NCI-H187 (cell line): ENCODE measurements around the gene ZNF212.

ENCODE experiments used
- DNase-seq, 2 experiments: peaks; one replicate each; lab custom pipeline; 2025; lab: John Stamatoyannopoulos, UW

ZNF212 gene

DNA sequence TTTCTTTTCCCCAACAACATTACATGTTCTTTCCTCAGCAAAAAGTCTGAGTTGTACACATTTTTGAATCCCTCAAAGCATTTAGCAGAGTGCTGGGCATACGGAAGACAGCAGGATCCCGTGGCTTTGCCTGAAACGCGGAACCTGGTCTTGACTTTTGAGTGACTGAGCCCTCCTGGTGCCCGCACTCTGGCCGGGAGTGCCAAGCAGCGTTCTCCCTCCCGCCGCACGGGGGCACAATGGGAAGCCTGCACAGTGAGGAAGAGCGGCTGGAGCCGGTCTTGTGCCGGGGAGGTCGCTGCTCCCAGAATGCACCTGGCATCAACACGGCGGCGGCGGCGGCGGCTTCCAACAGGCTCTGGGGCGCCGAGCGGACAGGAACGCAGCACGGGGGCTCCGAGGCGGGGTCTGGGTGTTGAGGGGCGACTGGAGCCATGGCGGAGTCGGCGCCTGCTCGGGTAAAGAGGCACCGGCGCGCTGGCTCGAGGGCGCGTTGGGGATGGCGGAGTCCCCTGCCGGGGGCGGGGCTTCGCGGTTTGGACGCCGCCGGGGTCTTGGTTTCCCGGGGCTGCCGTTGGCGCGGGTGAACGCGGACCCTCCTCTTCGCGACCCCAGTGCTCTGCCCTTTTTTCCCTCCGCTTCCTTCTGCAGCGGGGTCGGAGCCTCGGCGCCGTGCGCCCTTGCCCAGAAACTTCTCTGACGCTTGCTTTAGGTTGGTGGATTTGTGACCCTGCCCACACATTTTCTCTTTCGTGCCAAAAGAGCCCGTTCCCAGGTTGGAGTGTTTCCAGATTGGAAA lies at the start of gene ZNF212:
ZNF212 (plus strand) TSS at position 307 of the 799 bp plus-strand sequence; CDS start at position 435, 128 bp downstream.
- DNase-seq, result peak; percentile 48 to 88

DNA sequence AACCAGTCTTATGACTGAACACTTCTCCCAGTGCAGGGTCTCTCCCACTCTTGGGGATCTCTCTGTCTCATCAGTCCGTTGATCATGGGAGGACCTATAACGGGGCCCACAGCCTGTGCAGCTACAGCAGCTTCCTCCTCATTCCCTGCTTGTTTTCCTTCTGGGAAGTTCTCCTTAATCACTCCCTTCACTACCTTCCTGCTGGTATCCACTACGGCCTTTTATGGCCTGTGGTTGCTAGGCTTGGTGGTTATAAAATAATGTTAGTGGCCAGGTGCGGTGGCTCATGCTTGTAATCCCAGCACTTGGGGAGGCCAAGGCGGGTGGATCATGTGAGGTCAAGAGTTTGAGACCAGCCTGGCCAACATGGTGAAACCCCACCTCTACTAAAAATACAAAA lies 47.6 kb upstream of the ZNF212 start:
- no peak for DNase-seq

GRCh38 chr7:149194799-149195179 lies 44.7 kb upstream of the ZNF212 start:
- DNase-seq, result no peak

GRCh38 chr7:149195180-149196150 lies 44.0 kb upstream of the ZNF212 start, which contains the start of gene ZNF282:
TSS of gene ZNF282 (plus strand) at chr7:149195546. CDS start at chr7:149195590, 44 bp downstream.
- DNase-seq, result peak; percentile 74 to 84

DNA sequence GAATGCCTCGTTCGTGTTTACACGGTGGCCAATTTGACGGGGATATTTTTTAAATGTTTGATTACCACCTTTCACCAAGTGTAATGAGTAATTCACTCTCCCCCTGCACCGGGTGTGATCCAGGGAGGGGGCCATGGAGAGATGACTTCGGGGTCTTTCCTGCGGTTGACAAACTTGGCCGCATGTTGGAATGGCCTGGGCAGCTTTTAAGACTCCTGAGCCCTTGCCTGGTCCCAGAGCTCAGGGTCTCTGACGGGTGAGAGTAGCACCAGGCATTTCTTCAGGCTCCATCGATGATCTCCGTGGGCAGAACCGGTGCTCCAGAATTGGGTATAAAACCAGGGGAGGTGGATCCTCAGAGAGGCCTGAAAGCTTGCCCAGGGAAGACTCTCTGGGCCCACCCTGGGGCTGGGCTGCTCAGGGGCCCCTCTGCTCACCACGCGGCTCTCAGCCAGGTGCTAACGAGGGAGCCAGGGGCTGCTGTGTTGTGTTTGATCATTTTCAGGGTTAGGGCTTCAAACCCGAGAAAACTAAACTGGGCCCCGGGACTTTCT lies 43.2 kb upstream of the ZNF212 start:
- DNase-seq, result no peak

DNA sequence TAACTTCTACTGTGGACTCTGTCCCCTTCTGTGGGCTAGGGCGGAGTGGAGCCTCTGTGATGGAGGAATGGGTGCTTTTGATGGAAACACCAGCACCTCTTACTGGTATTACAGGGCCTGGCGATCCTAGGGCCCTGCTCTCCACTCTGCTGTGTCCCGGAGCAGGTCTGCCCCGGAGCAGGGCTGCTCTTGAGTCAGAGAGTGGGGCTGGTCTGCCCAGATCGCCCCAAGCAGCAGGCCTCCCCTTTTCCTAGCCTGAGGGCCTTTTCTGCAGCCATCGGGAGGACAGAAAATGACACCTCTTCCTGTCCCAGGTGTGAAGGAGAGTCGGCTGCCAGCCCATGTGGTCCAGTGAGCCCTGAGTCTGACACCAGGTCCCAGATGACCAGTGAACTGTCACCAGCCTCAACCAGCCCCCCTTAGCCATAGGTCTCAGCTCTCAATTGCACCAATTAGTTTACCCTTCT lies 42.7 kb upstream of the ZNF212 start:
- no peak for DNase-seq

- DNase-seq, result no peak
Measured at GRCh38 chr7:149197675-149198074, 41.8 kb upstream of the ZNF212 start.

DNA sequence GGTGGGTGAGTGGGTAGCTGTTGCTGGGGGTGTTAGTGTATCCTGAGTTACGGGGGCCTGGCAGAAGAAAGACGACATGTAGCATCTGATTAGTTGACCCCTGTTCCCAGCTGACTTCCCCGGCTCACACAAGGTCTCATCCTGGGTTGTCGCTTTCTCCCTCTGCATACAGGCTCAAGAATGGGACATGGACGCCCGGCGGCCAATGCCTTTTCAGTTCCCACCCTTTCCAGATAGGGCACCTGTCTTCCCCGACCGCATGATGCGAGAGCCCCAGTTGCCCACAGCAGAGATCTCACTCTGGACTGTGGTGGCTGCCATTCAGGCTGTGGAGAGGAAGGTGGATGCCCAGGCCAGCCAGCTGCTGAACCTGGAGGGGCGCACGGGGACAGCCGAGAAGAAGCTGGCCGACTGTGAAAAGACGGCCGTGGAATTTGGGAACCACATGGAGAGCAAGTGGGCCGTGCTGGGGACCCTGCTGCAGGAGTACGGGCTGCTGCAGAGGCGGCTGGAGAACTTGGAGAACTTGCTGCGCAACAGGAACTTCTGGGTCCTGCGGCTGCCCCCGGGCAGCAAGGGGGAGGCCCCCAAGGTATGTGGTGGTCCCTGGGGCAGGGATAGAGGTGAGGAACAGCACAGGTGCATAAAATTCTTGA lies 41.2 kb upstream of the ZNF212 start:
- DNase-seq, result no peak

DNA sequence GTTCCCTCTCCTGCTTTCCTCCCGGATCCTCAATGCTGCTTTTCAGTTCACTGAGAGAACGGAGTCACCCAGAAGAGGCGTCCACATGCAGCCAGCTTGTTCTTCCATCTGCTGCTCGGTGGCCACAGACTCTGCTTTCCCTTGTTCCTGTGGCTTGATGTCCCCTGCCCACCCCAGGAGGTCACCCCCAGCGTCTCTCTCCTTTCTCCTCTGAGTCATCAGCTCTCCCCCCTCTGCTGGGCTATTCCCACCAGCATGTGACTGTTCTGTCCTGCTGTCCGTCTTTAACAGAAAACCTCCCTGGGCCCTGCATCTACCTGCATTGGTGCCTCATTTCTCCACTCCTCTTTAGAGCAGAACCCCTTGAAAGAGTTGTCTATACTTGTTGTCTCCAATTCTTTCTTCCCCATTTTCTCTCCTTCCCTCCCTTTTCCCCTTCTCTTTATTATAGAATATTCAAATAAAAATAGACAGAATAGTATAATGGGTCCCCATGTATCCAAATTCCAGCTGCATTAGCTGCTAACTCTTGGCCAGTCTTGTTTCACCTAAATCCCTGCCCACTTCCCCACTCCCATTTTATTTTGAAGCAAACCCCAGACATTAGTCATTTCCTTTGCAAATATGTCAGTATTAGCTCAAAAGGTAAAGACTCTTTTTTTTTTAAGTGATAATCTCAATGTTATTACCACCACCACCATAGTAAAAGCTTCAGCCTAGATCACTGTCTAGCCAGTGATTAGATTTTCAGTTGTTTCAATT lies 40.0 kb upstream of the ZNF212 start:
- DNase-seq, result no peak

DNA sequence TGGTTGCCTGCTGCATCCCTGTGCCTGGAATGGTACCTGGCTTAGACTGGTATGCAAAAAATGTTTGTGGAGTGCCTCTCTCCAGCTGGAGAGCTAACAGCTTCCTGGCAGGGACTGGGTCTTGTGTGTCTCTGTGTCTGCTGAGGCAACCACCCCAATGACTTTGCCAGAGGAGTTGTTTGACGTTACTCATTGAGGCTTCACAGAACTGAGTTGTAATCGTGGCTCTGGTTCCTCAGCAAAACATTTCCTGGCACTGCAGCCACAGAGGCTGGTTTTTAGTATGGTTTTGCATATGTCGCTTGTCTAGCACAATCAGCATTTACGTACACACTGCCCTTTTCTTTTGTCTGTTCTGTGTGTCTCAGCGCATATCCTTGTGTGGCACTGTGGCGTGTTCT lies 36.6 kb upstream of the ZNF212 start:
- no peak for DNase-seq

GRCh38 chr7:149205690-149206381 lies 33.6 kb upstream of the ZNF212 start:
- no peak for DNase-seq

GRCh38 chr7:149207324-149208035 lies 32.0 kb upstream of the ZNF212 start:
- DNase-seq, result no peak

GRCh38 chr7:149209518-149210269 lies 29.8 kb upstream of the ZNF212 start:
- DNase-seq, result no peak

GRCh38 chr7:149210551-149210950 lies 28.9 kb upstream of the ZNF212 start:
- no peak for DNase-seq

GRCh38 chr7:149214020-149214720 lies 25.3 kb upstream of the ZNF212 start:
- no peak for DNase-seq

DNA sequence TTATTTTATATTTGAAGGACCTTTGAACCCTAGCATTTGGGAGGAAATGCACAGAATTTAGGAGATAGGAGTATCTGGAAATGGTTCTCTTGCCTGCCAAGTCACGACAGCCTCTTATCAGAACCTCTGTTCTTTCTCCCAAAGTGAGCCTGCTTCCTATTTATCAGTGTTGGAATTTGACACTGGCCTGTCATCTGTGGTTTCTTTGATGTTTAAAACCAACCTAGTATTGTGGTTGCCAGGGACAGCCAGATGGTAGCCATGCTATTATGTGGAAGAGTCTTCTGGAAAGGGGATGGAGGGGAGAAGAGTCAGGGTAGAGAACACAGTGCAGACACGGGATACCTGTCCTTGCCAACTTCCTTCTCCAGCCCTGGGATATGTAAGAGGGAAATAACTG lies 23.0 kb upstream of the ZNF212 start:
- no peak for DNase-seq

GRCh38 chr7:149217570-149217969 lies 21.9 kb upstream of the ZNF212 start:
- no peak for DNase-seq
